SHP77 treated with DMSO at 0.1 percent for 48 hours (cell line): Measurements from ENCODE around the gene GPR22.

ENCODE experiments used
- DNase-seq: peaks from one replicate; lab custom pipeline; 2025; lab: John Stamatoyannopoulos, UW

Gene GPR22

DNA sequence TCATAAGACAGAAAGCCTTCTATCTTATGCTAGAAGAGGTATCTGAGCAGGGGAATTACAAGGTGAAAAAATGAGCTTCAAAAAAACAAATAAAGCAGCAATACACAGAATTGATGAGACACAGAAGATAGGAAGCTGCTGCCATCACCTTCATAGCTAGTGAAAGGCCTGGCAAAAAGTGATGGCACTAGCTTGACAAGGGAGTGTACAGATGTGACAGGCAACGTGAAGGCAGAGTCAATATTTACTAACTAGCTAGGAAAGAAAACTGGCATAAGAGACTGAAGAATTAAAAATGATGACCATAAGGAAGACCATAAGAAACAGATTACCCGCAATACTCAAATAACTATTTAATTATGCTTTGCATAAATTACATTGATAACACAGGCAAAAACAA, 9.4 kb downstream of the GPR22 start:
- DNase-seq: no peak

DNA sequence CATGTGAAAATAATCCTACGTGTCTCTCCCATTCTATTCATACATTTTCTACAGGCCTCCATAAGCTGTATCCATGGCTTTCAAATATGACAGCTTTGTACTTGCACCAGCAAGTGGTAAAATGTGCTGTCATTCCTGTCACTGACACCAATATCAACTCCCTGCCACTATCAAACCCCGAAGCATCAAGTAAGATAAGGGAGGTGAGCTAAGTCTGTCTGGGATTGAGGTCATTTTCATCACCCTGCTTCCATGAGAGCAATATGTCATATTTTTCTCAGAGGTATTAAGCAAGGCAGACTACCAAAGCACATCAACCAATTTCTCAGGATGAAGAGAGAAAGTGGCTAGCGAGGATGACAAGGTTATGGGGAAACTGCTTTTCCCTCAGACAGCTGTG, 11.1 kb downstream of the GPR22 start:
- no peak for DNase-seq

DNA sequence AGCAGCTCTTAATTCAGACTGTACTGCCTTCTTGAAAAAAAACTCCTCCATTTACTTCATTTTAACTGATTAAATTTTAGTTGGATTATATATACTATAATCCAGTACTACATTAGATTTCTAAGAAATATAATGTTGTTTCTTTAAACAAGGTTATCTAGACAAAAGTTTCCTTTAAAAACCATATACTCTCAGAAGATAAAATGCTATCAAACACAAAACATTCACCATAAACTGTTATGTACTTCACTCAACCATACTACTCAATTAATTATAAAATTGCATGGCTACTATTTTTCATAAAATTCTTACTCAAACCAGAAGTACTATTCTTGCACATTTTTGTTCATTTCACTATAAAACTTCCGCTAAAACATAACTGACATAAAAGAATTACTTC, 12.7 kb downstream of the GPR22 start:
- no peak for DNase-seq

DNA sequence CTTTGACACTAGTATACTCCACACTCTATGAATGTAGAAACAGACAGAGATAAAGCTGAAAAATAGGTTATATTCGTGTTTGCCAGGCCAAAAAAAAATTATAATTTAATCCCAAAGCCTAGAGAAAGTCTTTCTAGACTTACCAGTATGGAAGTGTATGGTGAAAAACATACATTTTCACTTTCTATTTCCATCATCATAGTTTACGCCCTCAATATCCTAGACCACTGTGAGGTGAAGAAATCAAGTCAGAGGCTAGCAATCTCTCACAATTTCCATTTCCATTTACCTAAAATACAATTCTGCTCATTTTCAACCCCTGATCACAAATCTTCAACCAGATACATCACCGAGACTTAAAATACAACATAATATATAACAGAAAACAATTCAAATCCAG, 16.2 kb downstream of the GPR22 start:
- no peak for DNase-seq

DNA sequence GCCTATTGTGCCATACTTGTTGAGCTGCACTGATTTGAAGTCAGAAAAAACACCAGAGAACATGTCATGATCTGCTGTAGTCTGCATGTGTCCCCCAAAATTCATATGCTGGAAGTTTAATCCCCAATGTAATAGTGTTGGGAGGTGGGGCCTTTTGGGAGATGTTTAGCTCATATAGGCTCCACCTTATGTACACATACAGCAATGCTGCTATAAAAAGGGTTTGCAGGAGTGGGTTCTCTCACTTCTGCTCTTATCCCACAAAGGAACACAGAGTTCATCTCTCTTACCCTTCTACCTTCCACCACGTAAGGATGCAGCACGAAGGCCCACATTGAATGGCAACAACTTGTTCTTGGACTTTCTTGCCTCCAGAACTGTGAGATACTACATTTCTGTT, 23.0 kb downstream of the GPR22 start:
- no peak for DNase-seq

DNA sequence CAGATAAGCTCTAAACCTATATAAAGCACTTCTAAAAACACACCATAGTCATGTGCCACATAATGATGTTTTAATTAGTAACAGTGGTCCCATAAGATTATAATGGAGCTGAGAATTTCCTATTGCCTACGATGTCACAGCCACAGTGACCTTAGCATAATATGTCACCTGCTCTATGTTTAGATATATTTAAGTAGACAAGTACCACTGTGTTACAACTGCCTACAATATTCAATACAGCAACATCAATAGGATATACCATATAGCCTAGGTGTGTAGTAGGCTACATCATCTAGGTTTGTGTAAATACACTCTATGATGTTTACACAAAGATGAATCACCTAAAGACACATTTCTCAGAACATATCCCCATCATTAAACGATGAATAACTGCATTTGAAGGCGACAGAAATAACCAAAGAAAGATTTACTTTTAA, 24.5 kb downstream of the GPR22 start:
- DNase-seq: no peak

DNA sequence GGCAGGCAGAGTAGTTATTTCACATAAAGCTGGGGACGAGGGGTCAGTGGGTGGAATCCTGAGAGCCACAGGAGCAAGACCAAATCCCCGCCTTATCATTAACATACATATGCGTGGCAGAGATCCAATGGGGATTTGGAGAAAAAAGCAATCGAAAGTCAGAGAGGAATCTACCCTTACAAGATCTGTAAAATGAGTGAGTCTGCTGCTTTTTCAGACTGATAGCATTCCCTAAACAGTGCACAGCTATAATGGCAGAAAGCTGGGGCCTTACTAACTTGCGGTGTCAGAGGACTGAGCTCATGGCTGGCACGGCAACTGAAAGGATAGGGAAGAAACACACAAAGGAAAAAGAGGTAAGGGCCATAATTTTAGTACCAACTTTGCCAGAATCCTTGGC, 25.0 kb downstream of the GPR22 start:
- no peak for DNase-seq

DNA sequence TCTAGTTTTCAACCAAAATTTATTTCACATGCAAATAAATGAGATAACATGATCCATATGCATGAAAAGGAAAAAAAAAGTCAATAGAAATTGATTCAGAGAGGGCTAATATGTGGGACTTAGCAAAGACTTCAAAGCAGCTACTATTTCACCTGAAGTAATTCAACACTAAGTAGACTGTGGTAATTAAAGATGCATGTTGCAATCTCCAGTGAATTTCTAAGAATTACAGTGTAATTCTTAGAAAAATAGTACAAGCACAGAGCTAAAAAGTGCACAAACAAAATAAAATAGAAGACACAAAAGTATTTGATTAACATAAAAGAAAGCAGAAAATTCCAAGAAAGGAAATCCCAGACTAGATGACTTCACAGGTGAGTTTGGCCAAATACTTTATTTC, 25.7 kb downstream of the GPR22 start:
- DNase-seq: no peak

DNA sequence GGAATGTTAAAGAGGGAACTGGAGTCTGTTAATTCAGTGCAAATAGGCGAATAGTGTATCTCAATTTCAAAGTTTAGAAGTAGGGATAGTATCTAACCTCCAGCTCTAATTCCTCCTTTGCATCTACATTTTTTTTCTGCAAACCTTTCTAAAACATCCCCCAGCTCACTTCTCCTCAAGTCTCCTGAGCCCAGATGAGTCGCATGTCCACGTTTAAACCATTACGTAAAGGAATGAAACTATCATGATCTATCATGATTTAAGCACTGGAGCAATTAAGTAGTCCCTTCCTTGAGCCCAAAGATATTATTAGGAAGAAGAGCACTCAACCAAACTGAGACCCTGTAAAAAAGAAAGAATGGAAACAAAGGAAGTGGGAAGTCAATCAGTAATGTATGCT, 29.9 kb downstream of the GPR22 start:
- no peak for DNase-seq

DNA sequence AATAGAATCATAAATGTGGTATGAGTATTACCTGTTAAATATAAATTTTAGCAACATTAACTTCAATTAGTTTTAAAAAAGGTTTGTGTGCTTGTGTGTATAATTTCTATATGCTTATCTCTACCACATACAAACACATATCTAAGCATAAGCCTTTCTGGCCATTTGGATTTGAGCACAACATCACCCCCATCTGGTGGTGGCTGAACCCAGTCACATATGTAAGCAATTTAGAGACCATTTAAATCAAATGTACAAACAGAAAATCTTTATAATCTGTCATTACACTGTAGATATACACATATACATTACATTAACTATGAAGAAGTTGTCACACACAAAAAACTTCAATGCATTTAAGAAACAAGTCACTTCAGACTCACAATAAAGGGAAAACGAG, 31.7 kb downstream of the GPR22 start:
- no peak for DNase-seq

DNA sequence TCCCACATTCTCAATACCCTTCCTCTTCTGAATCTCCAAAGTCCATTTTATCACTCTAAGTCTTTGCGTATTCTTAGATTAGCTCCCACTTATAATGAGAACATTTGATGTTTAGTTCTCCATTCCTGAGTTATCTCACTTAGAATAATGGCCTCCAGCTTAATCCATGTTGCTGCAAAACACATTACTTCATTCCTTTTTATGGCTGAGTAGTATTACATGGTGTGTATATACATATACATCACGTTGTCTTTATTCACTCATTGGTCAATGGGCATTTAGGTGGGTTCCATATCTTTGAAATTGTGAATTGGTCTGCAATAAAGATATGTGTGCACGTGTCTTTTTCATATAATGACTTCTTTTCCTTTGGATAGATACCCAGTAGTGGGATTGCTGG, 32.3 kb downstream of the GPR22 start:
- DNase-seq: no peak

DNA sequence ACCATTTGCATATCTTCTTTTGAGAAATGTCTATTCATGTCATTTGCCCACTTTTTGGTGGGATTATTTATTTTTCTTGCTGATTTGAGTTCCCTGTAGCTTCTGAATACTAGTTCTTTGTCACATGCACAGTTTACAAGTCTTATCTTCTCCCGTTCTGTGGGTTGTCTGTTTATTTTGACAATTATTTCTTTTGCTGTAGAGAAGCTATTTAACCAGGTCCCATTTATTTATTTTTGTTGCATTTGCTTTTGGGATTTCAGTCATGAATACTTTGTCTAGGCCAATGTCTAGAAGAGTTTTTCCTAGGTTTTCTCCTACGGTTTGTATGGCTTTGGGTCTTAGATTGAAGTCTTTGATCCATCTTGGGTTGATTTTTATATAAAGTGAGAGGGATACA, 32.9 kb downstream of the GPR22 start:
- DNase-seq: no peak

DNA sequence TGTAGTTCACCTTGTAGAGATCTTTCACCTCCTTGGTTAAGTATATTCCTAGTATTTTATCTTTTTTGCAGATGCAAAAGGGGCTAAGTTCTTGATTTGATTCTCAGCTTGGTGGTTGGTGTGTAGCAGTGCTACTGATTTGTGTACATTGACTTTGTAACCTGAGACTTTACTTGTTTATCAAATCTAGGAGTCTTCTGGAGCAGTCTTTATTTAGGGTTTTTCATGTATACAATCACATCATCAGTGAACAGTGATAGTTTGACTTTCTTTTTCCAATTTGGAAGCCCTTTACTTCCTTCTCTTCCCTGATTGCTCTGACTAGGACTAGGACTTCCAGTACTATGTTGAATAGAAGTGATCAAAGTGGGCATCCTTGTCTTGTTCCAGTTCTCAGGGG, 33.8 kb downstream of the GPR22 start:
- no peak for DNase-seq

DNA sequence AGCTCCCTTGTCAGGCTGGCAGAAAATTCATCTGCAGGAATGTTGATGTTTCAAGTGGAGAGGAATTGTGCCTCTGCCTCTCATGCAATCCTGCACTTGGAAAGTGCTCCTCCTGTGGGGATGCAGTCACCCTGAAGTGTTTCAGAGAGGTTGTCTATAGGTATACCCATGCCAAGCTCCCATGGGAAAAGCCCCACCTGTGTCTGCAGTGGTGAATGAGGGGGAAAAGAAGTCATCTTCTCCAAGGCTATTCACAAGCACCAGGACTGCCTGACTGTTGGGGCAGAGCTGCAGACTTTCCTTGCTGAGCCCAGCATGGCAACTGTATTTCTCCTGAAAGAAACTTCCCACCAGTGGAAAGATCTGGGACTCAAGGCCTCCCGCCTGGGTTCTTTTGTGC, 35.5 kb downstream of the GPR22 start:
- no peak for DNase-seq

DNA sequence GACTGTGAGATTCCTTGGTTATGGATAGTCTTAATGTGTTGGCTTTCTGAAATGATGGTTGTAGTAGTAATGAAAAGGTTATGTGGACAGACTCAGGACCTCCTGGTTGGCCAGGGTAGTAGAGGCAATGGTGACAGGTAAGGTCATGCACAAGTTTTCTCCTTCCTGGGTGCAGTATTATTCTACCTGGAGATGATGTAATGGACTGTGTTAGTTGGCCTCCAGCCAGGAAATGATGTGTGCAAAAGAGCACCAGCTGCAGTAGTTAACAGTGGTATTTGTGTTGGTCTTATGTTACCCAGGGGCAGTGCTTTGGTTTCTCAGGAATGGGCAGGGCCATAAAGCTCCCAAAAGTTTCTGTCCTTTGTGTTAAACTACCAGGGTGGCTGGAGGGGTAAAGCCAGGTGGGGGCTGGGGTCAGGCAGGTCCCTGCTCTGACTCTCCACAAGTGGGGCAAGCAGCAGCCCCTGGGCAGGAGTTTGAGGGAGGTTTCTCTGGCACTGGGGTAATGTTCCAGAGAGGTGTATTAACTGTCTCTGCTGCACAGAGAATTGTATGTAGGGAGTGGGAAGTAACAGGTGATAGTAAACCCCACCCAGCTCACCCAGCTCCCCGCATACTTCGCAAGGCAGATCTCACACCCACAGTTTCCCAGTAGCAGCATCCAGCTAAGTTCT, 36.3 kb downstream of the GPR22 start:
- DNase-seq: peak; percentile 81

DNA sequence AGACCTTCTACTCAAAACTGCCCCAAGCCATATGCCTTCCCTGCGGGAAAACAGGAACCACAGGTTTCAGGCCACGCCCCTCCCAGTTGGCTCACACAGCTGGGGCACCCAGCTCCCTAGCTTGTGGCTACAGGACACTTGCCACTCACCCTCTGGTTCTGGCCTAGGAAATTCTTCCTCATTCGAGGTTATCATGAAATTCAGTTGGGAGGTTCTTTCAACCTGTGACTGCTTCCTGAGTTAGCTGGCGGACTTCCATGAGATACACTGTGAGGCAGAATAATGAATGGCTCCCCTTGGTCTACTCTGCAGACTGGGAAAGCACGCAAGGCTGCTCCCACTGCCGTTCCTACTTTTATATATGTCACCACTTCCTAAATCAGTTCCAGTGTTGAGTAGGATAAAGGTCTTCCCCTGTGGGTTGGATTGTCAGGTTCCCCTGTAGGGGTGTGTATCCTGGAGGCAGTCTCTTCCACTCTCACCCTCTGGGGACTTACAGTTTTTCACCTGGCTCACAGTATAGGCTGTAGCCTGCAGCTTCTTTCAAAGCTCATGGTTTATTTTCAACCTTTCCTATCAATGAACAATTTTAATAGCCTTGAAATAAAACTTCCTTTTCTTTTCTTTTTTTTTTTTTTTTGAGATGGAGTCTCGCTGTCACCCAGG, 37.0 kb downstream of the GPR22 start:
- DNase-seq: peak; percentile 10
